H1 (cell line): ENCODE data around the gene ADAM22. TPM values are rescaled to one million over a fixed set of nuclear protein-coding genes. Genes with fewer than 3 reads are reported as not detected.

Source experiments
- EP300 ChIP-seq, 2 experiments: IDR thresholded peaks; 1 replicate in 1 of 2; 2 replicates in 1 of 2; pipeline ENCODE4 v1.6.1; 2011 to 2012; ENCODE audit warnings: low read depth in 2 of 2, low read length in 2 of 2, mild to moderate bottlenecking in 2 of 2, borderline replicate concordance in 1 of 2, inconsistent platforms in 1 of 2, moderate library complexity in 1 of 2
- PHF8 ChIP-seq: fragments of 200-600 bp; sonication (generic); conservative IDR thresholded peaks from 2 replicates; pipeline ENCODE4 v1.7.1; 2012; ENCODE audit warnings: low read depth, mild to moderate bottlenecking, inconsistent platforms, low read length, moderate library complexity
- RXRA ChIP-seq: IDR thresholded peaks from 2 replicates; pipeline ENCODE4 v1.6.1; 2011; ENCODE audit warnings: low read depth, mild to moderate bottlenecking, low read length, moderate library complexity; ENCODE audit not compliant: insufficient read depth
- SIX5 ChIP-seq: IDR thresholded peaks from 2 replicates; pipeline ENCODE4 v1.6.1; 2011; ENCODE audit warnings: mild to moderate bottlenecking, low read depth, low read length
- polyA plus RNA-seq, 7 experiments: library from polyadenylated mRNA; depleted of rRNA in 3 of 7; stranded (reverse) in 5 of 7; unstranded in 2 of 7; fragments of >200 nt in 5 of 7; fragments of 200-250 nt in 2 of 7; gene quantifications; 1 replicate in 5 of 7; 2 replicates in 1 of 7; 4 replicates in 1 of 7; pipeline versions ENCODE4 v1.2.1 to v1.2.3, GENCODE V29; 2011 to 2013; ENCODE audit warnings: missing spikeins in 2 of 7, mixed read lengths in 2 of 7
- total RNA-seq: library from RNA; stranded (reverse); fragmentation: NEBNext Ultra II Directional; extraction: Animal tissue kit (Norgen Biotek cat#: 25700); gene quantifications from 2 replicates; pipeline ENCODE4 v1.2.1, GENCODE V29; 2021

Gene ADAM22
- total and polyA plus RNA-seq, 2 of the 8 experiments (the other 6 are each of a cell fraction or from before 2014, with no cell fraction given): 4.6 to 21.4 TPM

DNA sequence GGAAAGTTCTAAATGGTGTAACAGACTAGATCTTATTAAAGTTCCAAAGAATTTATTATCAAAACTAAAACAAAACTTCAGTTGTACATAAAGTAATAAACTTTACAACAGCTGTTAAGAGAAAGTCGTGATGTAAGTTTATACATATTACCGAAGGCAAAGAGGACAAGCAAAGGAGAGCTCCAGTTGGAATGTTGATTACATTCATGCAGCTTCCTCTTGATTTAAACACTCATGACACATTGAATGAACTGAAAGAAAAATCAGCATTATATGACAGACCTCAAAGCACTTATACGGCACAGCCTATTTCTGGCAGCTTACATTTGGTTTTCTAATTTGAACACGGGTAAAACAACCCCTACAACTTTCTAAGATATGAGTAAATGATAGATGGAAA lies 272.2 kb downstream of the ADAM22 start (continued):
- TF ChIP-seq RXRA (no peak), PHF8 (no peak), SIX5 (no peak), EP300 (IDR thresholded peaks at IDR 0.05; ENCODE audit: borderline replicate concordance in 1 of 2, low read depth in 2 of 2, low read length in 2 of 2) (no peak)
